ENCODE data around the gene KAZALD1. TPM values are rescaled to one million over a fixed set of nuclear protein-coding genes. Genes with fewer than 3 reads are reported as not detected.

KAZALD1 gene
- total and polyA plus RNA-seq, 2 experiments from 2014 or later, result 27.5 to 52.9 TPM

DNA sequence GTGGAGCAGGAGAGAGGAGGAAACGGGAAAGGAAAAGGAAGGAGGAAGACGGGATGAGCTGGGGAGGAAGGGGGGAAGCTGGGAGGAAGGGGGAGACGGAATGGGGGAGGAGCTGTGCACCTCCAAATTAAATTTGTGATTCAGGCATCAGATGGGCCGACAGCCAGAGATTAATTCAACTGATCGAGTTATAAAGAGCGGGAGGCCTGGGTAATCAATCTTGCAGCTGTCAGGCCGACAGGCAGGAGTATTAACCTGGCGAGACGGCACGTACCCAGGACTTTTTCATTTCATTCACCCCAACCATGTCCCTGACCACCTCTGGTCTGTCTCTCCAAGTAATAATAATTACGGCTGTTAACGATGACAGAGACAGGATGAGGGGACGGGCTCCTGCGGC lies 26.2 kb downstream of the KAZALD1 start:
- Histone ChIP-seq H3K9me3 (ENCODE audit: low read depth) (no peaks in the 10 kb centered on the region), H3K27ac (no peak overlapping the region), H3K27me3 (peaks cover 68% of the 10 kb centered on the region), H3K36me3 (no peaks in the 10 kb centered on the region), H3K4me1 (ENCODE audit: low read depth) (no peaks in the 10 kb centered on the region), H3K4me3 (no peak overlapping the region)
- TF ChIP-seq, protein P1, sequence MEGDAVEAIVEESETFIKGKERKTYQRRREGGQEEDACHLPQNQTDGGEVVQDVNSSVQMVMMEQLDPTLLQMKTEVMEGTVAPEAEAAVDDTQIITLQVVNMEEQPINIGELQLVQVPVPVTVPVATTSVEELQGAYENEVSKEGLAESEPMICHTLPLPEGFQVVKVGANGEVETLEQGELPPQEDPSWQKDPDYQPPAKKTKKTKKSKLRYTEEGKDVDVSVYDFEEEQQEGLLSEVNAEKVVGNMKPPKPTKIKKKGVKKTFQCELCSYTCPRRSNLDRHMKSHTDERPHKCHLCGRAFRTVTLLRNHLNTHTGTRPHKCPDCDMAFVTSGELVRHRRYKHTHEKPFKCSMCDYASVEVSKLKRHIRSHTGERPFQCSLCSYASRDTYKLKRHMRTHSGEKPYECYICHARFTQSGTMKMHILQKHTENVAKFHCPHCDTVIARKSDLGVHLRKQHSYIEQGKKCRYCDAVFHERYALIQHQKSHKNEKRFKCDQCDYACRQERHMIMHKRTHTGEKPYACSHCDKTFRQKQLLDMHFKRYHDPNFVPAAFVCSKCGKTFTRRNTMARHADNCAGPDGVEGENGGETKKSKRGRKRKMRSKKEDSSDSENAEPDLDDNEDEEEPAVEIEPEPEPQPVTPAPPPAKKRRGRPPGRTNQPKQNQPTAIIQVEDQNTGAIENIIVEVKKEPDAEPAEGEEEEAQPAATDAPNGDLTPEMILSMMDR (IDR thresholded peaks at IDR 0.05; ENCODE audit: low read depth, low read length), result no peak
- no peak for DNase-seq (ENCODE audit: low read depth in 1 of 2, low spot score in 1 of 2)

- H3K36me3 ChIP-seq, result no peaks in the 10 kb centered on the region
- H3K4me3 ChIP-seq, result no peak overlapping the region
- DNase-seq (ENCODE audit: low read depth in 1 of 2, low spot score in 1 of 2), result no peak
- TF ChIP-seq, protein P1 (IDR thresholded peaks at IDR 0.05; ENCODE audit: low read depth, low read length), result no peak
- peaks cover 50% of the 10 kb centered on the region for H3K27me3 ChIP-seq
- no peaks in the 10 kb centered on the region for H3K4me1 ChIP-seq (ENCODE audit: low read depth)
- H3K9me3 ChIP-seq (ENCODE audit: low read depth), result no peaks in the 10 kb centered on the region
- H3K27ac ChIP-seq, result no peak overlapping the region
Observed at GRCh38 chr10:101089520-101090299, 27.9 kb downstream of the KAZALD1 start.

- H3K9me3 ChIP-seq (ENCODE audit: low read depth), result no peaks in the 10 kb centered on the region
- no peaks in the 10 kb centered on the region for H3K4me1 ChIP-seq (ENCODE audit: low read depth)
Observed at GRCh38 chr10:101090597-101090996, 28.8 kb downstream of the KAZALD1 start.

GRCh38 chr10:101091546-101092290 lies 29.9 kb downstream of the KAZALD1 start:
- TF ChIP-seq, protein P1 (IDR thresholded peaks at IDR 0.05; ENCODE audit: low read depth, low read length), result no peak
- peaks cover 31% of the 10 kb centered on the region for H3K27me3 ChIP-seq
- no peaks in the 10 kb centered on the region for H3K4me1 ChIP-seq (ENCODE audit: low read depth)
- no peak for DNase-seq (ENCODE audit: low read depth in 1 of 2, low spot score in 1 of 2)
- no peak overlapping the region for H3K4me3 ChIP-seq
- no peaks in the 10 kb centered on the region for H3K9me3 ChIP-seq (ENCODE audit: low read depth)
- no peaks in the 10 kb centered on the region for H3K36me3 ChIP-seq
- no peak overlapping the region for H3K27ac ChIP-seq

More at GRCh38 chr10:101090597-101090996, 28.8 kb downstream of the KAZALD1 start:
- no peak overlapping the region for H3K27ac ChIP-seq
- DNase-seq (ENCODE audit: low read depth in 1 of 2, low spot score in 1 of 2), result no peak
- no peaks in the 10 kb centered on the region for H3K36me3 ChIP-seq
- peaks cover 41% of the 10 kb centered on the region for H3K27me3 ChIP-seq
- no peak overlapping the region for H3K4me3 ChIP-seq
- TF ChIP-seq, protein P1 (IDR thresholded peaks at IDR 0.05; ENCODE audit: low read depth, low read length), result no peak

DNA sequence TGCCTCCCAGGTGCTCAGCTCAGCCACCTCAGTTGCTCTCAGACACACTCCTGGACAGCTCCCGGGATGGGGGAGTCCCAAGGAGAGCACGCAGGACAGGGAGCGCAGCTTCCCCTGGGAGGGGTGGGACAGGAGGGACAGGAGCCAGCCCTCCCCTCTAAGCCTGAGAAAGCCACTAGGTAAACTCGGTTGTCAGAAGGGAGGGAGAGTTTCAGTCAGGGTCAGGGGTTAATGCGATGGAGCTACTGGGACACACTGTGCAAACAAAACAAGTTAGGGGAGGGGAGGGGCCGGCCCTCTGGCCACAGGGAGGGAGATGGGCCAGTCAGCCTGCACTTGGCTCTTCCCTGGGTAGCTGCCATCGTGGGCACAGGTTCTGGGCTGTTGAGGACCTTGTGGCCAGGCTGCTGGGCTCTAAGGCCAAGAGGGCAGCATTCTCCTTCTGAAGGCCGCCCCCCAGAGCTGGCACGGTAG lies 31.1 kb downstream of the KAZALD1 start:
- DNase-seq (ENCODE audit: low read depth in 1 of 2, low spot score in 1 of 2), result no peak
- Histone ChIP-seq H3K27ac (no peak overlapping the region), H3K4me3 (no peak overlapping the region), H3K4me1 (ENCODE audit: low read depth) (no peaks in the 10 kb centered on the region), H3K27me3 (peaks cover 23% of the 10 kb centered on the region), H3K36me3 (no peaks in the 10 kb centered on the region), H3K9me3 (ENCODE audit: low read depth) (no peaks in the 10 kb centered on the region)
- TF ChIP-seq, protein P1 (IDR thresholded peaks at IDR 0.05; ENCODE audit: low read depth, low read length), result no peak
